GM19397 (cell line): ENCODE data around the gene EPHA10.

Experiments used
- ATAC-seq: cut with Tn5 transposase; IDR thresholded peaks from one replicate; pipeline ENCODE4 v1.9.1; 2021; ENCODE audit warnings: mild to moderate bottlenecking, moderate library complexity; ENCODE audit not compliant: unreplicated experiment

EPHA10 gene

GRCh38 chr1:37682334-37682987 is 82.5 kb downstream of the EPHA10 start:
- no peak for ATAC-seq

GRCh38 chr1:37680933-37681332 is 84.0 kb downstream of the EPHA10 start:
- ATAC-seq: no peak

- ATAC-seq: no peak
Observed at GRCh38 chr1:37677808-37678207, 87.1 kb downstream of the EPHA10 start.

GRCh38 chr1:37677143-37677439 is 87.8 kb downstream of the EPHA10 start:
- no peak for ATAC-seq

GRCh38 chr1:37676281-37677142 is 88.4 kb downstream of the EPHA10 start:
- ATAC-seq: no peak

- no peak for ATAC-seq
Observed at GRCh38 chr1:37673920-37674319, 91.0 kb downstream of the EPHA10 start.

- ATAC-seq: no peak
Observed at GRCh38 chr1:37672136-37672870, 92.6 kb downstream of the EPHA10 start.

GRCh38 chr1:37671261-37671660 is 93.7 kb downstream of the EPHA10 start:
- no peak for ATAC-seq

GRCh38 chr1:37670133-37670532 is 94.8 kb downstream of the EPHA10 start:
- ATAC-seq: no peak

GRCh38 chr1:37667023-37667671 is 97.8 kb downstream of the EPHA10 start:
- no peak for ATAC-seq

- ATAC-seq: no peak
Observed at GRCh38 chr1:37666241-37666867, 98.6 kb downstream of the EPHA10 start.
